ENCODE results near the gene NAT8. TPM values are rescaled to one million over a fixed set of nuclear protein-coding genes. Genes with fewer than 3 reads are reported as not detected.

The NAT8 gene
- total and polyA plus RNA-seq, 4 donors: not detected

GRCh38 chr2:73594251-73594650 is 48.0 kb downstream of the NAT8 start:
- H3K4me1 ChIP-seq (ENCODE audit: control insufficient read depth in 5 of 5, insufficient read depth in 5 of 5, low read length in 5 of 5): no peaks in the 10 kb centered on the region
- no peak for TF ChIP-seq CTCF (IDR thresholded peaks at IDR 0.05; ENCODE audit: control extremely low read depth, extremely low read depth)

GRCh38 chr2:73593680-73594079 is 48.5 kb downstream of the NAT8 start:
- DNase-seq (no peak), ATAC-seq (ENCODE audit: insufficient read depth, low FRiP score) (no peak)
- TF ChIP-seq CTCF (IDR thresholded peaks at IDR 0.05; ENCODE audit: control extremely low read depth, extremely low read depth): no peak
- peaks cover 0 to 9% (median 4%) of the 10 kb centered on the region in 4 donors for H3K36me3 ChIP-seq (ENCODE audit: control insufficient read depth in 4 of 4, insufficient read depth in 4 of 4, low read length in 4 of 4)
- no peaks in the 10 kb centered on the region for H3K9me3 ChIP-seq (ENCODE audit: control insufficient read depth in 4 of 4, insufficient read depth in 3 of 4, low read length in 3 of 4)
- no peaks in the 10 kb centered on the region for H3K27me3 ChIP-seq (ENCODE audit: control insufficient read depth in 3 of 3, insufficient read depth in 3 of 3, low read length in 2 of 3)
- H3K9ac ChIP-seq (ENCODE audit: insufficient read depth in 1 of 2, low read length in 2 of 2): no peak overlapping the region
- H3K4me3 ChIP-seq: no peak overlapping the region
- no peak overlapping the region for H3K27ac ChIP-seq (ENCODE audit: low read depth in 1 of 2, low read length in 1 of 2)
- no peaks in the 10 kb centered on the region for H3K4me1 ChIP-seq (ENCODE audit: control insufficient read depth in 5 of 5, insufficient read depth in 5 of 5, low read length in 5 of 5)
- 97 to 98% methylated on average over 2 of the region's 2 CpGs for WGBS, 2 donors

More at GRCh38 chr2:73594251-73594650, 48.0 kb downstream of the NAT8 start:
- Histone ChIP-seq H3K9me3 (ENCODE audit: control insufficient read depth in 4 of 4, insufficient read depth in 3 of 4, low read length in 3 of 4) (no peaks in the 10 kb centered on the region), H3K9ac (ENCODE audit: insufficient read depth in 1 of 2, low read length in 2 of 2) (no peak overlapping the region), H3K36me3 (ENCODE audit: control insufficient read depth in 4 of 4, insufficient read depth in 4 of 4, low read length in 4 of 4) (peaks cover 0 to 9% (median 5%) of the 10 kb centered on the region in 4 donors), H3K27me3 (ENCODE audit: control insufficient read depth in 3 of 3, insufficient read depth in 3 of 3, low read length in 2 of 3) (no peaks in the 10 kb centered on the region), H3K27ac (ENCODE audit: low read depth in 1 of 2, low read length in 1 of 2) (no peak overlapping the region), H3K4me3 (no peak overlapping the region)
- no peak for DNase-seq
- no peak for ATAC-seq (ENCODE audit: insufficient read depth, low FRiP score)
- WGBS, 2 donors: 92 to 99% methylated on average over 2 of the region's 2 CpGs

Other genes starting within 250 kb of the NAT8 start
- gene TPRKB, start 94.9 kb upstream of the NAT8 start, total RNA-seq: 10 to 100 TPM; 15.1 to 17.9 TPM
- 10 to 100 TPM; 33.3 to 54.2 TPM for gene TPRKB, start 94.9 kb upstream of the NAT8 start, polyA plus RNA-seq
- 10 to 100 TPM; 16.9 to 44.1 TPM for gene DUSP11, start 137.7 kb upstream of the NAT8 start, total RNA-seq
- gene DUSP11, start 137.7 kb upstream of the NAT8 start, polyA plus RNA-seq: 10 to 100 TPM; 13.9 to 17.1 TPM
- gene C2orf78, start 141.8 kb upstream of the NAT8 start, total RNA-seq: not detected
- not detected for gene C2orf78, start 141.8 kb upstream of the NAT8 start, polyA plus RNA-seq
- 10 to 100 TPM; 25.1 to 39.7 TPM for gene STAMBP, start 186.5 kb upstream of the NAT8 start, total RNA-seq
- 10 to 100 TPM; 22.3 to 23.6 TPM for gene STAMBP, start 186.5 kb upstream of the NAT8 start, polyA plus RNA-seq